Activated CD4-positive, CD25-positive, alpha-beta regulatory T cell (primary cell): ENCODE results near the gene PTGFR.

Experiments
- DNase-seq, 4 experiments: peaks; one replicate each; lab custom pipeline; 2025; lab: John Stamatoyannopoulos, UW

Gene PTGFR

DNA sequence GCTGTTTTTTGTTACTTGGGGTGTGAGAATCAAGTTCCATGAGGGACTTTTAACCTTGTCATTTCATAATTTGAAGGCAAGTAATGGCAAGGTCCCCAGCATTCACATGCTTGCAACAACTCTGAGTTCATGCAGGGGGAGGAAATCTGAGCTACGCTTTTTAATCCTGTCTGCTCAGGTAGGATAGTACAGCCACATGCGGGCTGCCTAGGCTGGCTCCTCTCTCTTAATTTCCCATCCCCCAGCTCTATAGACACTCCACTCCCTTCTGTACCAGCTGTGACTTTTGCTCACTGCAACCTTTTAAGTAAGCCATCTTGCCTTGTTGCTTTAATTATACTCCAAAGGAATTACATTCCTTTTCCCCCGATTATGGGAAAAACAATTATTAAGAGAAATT is 30.1 kb downstream of the PTGFR start:
- DNase-seq, result no peak

DNA sequence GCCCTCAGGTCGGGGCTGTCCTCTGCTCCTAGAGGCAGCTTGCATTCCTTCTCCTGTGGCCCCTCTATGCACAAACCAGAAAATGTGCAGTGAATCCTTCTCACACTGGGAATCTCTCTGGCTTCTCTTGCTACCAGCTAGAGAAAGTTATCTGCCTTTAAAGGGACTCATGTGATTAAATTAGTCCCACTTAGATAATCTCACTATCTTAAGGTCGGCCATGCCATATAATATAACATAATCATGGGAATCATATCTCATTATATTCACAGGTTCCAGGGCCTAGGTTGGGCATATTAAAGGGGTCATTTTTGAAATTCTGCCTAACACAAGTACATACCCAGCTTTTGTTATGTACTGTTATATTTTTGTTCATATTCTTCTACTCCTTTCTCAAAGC is 31.4 kb downstream of the PTGFR start:
- no peak for DNase-seq

DNA sequence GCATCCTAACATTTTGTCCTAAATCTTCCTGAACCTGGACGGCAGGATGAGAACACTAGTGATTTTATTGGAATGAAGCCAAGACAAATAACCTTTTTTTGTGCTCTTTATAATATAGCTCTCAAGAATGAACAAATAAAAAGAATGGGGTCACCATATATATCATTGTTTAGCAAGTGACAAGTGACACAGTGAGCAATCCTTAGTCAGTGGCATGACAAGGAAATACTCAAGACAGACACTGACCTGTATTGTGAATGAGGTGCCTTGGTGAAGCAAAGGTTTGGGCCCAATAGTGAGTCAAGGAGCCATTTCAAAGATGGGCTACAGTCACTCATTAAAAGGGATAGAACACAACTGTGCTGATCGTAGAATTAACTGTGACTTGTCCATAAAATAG is 35.7 kb downstream of the PTGFR start:
- DNase-seq, result no peak

DNA sequence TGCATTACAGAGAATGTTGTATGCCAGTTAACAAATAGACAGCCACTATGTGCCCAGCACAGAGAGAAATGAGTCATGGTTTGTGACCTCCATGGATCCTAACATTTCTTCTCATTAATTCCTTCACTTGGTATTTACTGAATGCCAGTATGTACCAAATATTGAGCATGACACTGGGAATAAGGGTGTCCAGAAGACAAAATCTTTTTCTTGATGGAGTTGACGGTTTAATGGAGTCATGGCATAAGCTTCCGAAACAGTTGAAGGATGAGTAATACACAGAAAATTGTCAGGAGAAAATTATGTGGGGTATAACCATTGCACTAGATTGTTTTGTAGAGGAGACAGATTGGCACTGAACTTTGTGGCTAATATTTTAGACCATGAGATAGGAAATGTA is 36.9 kb downstream of the PTGFR start:
- DNase-seq, result no peak

DNA sequence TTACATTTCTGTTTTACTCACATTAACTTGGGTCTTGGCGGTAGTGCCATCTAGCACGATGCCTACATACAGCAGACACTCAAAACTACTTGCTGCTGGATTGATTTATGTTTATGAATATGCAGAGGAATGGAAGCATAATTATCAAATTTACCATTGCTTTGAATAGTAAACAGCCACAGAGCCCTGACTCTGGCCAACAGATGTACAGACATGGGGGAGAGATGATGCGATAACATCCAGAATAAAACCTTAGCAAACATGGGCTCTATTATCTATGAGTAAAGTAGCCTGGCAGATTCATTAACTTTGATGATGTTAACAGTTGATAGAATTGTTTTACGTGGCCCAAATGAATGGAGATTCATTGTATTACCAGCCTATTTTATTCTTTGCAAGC is 42.8 kb downstream of the PTGFR start:
- no peak for DNase-seq

GRCh38 chr1:78535286-78535685 is 44.5 kb downstream of the PTGFR start:
- no peak for DNase-seq

GRCh38 chr1:78536427-78536826 is 45.7 kb downstream of the PTGFR start:
- no peak for DNase-seq

- no peak for DNase-seq
Observed at GRCh38 chr1:78540048-78540447, 49.3 kb downstream of the PTGFR start.

GRCh38 chr1:78541479-78541878 is 50.7 kb downstream of the PTGFR start:
- DNase-seq, result no peak

- no peak for DNase-seq
Observed at GRCh38 chr1:78543941-78544643, 53.3 kb downstream of the PTGFR start.

GRCh38 chr1:78547081-78547480 is 56.3 kb downstream of the PTGFR start:
- DNase-seq, result no peak

GRCh38 chr1:78549331-78549730 is 58.6 kb downstream of the PTGFR start:
- DNase-seq, result no peak

DNA sequence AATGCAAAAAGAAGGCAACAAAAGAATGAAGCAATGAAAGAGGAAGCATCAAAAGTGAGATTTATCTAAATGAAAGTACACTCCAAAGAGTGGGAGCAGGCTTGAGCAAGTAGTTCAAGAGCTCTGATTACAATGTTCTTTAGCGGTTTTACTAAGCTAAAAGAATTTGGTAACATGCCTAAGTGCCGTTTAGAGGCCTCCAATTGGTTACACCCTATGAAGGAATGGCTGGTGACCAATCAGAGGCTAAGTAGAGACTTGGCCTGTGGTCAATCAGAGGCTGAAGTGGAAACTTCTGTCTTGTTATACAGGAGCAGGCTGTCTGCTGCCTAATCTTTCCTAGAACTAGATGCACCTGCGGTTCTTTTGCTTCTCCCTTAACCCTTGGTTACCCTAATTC is 59.1 kb downstream of the PTGFR start:
- DNase-seq, result no peak

GRCh38 chr1:78553859-78554258 is 63.1 kb downstream of the PTGFR start:
- DNase-seq, result no peak

GRCh38 chr1:78554840-78555239 is 64.1 kb downstream of the PTGFR start:
- no peak for DNase-seq

- DNase-seq, result no peak
Observed at GRCh38 chr1:78559680-78560079, 68.9 kb downstream of the PTGFR start.

DNA sequence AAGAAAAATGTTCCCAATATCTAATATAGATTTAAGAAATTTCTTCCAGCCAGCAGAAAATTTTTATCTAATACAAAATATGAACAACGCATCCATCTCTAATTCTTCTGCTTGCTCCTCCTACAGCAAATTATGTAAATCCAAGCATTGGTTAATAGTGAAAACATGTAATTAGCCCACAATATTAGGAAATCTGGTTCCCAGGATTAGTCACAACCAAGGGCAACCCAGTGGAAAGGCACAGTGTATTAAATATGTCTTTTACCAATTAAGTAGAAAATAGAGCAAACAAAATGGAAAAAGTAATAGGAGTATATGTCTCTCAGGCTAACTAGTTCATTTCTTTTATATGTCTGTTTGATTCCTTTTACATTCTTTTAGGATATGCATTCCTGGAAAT is 70.0 kb downstream of the PTGFR start:
- no peak for DNase-seq

DNA sequence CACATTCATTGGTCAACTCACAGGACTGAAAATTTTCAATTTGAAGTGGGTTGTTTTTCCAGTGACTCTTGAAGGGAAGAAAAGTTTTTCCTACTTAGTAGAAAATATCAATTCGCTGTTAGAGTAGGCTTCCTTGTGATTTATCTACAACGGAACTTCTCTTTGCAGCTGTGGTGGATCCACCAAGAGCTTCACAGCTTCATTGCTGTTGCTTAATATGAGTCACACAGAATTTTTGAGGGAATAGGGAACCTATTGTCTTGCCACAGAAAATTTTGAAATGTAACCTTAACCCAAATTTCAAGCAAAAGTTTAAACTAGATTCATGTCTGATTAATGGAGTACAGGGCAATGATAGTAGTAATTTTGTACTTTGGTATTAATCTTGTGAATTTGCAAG is 71.1 kb downstream of the PTGFR start:
- no peak for DNase-seq

DNA sequence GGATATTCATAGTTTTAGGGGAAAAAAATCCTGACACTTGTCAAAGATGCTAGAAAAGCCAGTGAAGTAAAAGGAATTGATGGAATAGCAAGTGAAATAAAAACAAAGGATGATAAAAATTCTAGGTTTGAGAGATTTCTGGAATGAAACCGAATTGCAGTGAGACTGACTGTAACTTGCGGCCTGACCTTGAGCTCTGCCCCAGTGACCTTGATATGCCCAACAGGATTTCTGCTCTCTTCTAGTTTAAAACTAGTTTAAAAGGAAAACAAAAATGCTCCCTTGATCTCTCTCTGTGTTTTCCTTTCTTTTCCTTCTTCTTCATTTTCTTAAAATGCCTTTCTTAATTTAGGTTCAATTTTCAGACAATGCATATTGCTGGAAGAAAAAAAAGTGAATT is 74.6 kb downstream of the PTGFR start:
- no peak for DNase-seq

- DNase-seq, result no peak
Observed at GRCh38 chr1:78570539-78570938, 79.8 kb downstream of the PTGFR start.

DNA sequence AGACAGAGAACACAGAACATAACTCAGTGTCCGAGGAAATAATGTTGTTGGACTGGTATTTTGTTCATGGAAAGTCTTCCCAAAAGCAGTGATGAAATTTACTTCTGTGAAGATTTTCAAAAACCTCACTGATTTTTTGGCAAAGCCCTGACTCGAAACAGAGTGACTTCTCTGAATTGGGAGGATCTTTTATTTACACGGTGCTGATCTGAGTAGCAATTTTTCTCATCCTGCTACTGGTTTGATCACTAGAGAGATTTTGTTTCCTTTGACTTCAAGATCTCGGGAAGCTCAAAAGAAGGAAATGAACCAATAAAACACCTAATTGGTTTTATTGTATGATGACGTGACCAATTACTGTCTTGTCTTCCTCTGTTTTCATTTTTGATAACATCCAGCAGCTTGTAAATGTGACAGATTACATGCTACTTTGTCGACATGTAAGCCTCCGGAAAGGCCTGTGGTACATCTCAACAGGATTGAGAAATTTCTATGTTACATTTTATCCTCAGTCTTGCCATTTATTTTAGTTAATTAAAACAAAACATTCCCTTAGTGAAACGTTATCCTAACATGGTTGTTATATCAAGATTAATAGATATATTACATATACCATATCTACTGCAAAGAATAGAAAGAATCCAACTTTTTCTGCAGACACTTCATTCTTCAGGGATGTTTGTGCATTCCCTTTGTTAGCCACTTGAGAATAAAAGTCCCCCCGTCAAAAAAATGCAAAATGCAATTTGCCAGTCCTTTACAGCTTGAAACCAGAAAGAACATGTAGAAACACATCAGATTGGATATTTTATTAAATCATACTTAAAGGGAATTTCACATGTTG is 86.7 kb downstream of the PTGFR start:
- no peak for DNase-seq

- no peak for DNase-seq
Observed at GRCh38 chr1:78586572-78586971, 95.8 kb downstream of the PTGFR start.

GRCh38 chr1:78587211-78587610 is 96.4 kb downstream of the PTGFR start:
- DNase-seq, result no peak
